Nucleus accumbens (tissue), 56 donors: ENCODE results near the gene PNCK.

Source experiments
- DNase-seq, 56 donors: peaks; one replicate each; lab custom pipeline; 2025; lab: John Stamatoyannopoulos, UW

Gene PNCK

DNA sequence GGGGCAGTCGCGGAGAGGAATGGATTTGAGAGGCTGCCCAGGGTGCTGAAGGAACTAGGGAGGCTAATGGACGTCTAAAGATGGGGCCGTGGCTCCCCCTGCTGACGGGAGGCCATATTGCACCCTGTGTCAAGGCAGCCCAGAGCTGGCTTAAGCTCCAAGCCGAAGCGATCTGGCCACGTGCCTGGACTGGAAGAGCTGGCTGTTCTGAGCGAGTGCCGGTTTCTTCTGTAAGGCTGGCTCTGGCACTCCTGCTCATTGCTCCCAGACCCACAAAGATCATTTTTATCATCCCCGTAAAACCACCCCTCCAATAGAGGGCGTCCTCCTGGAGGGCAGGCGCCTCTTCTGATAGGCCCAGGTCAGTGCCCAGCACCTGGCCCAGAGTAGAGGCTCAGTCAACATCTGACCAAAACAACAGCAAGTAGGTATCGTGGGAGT lies 5.6 kb downstream of the PNCK start:
- DNase-seq, result peak in 52 of 56 donors; percentile 24 to 94 (median 74)

DNA sequence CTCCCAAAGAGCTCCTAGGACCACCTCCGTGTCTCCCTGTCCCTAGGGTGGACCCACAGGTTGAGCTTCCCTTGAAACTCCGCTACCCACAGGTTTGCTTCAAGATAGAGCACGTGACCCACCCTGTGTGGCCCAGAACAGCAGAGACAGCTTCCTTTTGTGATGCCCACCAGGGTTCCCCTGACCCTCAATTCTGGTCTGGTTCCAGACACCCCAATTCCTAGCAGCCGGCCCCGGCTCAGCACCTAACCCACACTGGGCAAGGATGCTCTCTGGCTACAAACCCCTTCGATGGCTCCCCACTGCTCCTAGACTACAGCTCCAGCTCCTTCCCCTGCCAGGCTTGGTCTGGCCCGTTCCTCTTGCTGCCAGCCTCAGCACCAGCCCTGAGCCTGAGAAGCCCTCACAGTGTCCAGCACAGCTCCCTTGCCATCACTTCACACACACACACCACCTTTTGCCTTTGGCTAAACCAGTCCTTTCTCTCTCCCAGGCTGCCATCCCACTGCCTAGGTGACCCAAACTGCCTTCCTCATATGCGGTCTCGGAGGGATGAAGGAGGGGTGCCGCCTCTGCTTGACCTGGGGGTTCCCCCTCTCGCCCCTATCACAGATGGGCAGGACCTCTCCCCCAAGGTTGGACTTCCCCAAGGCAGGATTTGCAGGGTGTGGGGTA lies 6.2 kb downstream of the PNCK start:
- DNase-seq, result no peak

DNA sequence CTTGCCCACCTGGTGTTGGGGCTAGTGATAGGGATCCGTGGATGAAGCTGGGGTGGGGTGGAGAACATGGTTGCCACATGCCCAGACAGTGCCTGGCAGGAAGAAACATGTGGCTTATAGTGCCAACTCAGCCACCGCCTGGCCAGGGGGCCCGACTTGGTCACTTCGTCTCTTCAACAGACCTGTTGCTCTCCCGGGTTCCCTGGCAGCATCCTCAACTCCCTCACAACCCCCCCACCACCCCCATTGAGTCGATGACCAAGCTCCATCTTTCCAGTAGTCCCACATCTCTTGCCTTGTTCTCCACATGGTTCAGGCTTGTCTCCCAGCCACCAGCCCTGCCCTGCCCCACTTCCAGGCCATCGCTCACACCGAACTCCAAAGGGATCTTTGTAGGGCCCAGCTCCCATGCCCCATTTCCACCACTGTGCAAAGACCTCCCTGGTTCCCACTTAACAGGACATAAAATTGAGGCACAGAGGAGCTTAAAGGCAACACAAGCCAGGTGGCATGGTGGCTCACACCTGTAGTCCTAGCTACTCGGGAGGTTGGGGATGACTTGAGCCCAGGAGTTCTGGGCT lies 7.8 kb downstream of the PNCK start:
- DNase-seq, result no peak

DNA sequence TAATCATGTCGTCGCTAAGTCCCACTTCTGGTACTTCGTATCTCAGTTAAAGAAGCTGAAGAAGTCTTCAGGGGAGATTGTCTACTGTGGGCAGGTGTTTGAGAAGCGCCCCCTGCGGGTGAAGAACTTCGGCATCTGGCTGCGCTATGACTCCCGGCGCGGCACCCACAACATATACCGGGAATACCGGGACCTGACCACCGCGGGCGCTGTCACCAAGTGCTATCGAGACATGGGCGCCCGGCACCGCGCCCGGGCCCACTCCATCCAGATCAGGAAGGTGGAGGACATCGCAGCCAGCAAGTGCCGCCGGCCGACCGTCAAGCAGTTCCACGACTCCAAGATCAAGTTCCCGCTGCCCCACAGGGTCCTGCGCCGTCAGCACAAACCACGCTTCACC lies 11.3 kb downstream of the PNCK start:
- peak in 4 of 56 donors; percentile 13 to 43 (median 34) for DNase-seq

DNA sequence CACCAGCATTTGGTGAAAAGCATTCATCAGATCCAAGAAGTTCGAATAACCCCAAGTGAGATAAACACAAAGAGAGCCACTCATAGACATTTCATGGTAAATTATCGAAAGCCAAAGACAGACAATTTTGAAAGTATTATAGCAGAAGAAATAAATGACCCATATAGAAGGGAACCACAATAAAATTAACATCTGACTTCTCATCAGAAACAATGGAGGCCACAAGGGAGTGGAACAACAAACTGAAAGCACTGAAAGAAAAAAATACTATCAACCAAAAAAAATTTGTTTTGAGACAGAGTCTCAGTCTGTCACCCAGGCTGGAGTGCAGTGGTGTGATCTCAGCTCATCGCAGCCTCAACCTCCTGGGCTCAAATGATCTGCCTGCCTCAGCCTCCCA lies 14.3 kb downstream of the PNCK start:
- DNase-seq, result no peak

DNA sequence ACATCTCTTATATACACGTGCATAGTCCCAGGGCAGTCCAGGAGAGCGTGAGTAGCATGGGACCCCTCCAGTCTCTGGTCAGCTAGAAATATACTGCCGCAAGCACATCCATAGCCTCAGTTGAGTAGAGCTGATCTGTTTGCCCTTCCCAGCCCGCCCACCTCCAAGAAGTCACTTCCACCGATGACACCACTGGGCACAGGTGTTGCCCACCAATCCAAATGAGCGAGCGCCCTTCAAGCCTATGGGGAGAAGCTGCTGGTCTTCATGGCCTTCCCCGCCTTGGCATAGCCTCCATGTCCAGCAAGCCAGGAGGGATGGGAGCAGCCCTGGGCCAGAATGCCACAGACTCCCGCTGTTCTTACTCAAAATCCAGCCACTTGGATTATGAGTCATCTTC lies 16.5 kb downstream of the PNCK start:
- DNase-seq, result no peak

DNA sequence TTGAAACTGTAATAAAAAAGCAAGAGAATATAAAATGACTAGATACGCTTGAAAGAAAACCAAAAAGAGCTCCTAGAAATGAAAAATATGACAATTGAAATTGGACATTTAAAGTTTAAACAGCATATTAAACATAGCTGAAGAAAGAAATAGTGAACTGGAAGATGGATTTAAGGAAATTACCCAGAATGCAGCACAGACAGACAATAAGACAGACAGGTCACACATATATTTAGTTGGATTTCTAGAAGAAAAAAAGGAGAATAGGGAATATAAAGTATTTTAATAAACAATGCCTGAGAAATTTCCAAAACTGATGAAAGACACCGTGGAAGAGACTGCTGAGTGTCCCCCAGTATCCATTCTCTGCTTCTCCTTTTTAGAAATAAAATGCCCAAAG lies 20.1 kb downstream of the PNCK start:
- DNase-seq, result no peak

DNA sequence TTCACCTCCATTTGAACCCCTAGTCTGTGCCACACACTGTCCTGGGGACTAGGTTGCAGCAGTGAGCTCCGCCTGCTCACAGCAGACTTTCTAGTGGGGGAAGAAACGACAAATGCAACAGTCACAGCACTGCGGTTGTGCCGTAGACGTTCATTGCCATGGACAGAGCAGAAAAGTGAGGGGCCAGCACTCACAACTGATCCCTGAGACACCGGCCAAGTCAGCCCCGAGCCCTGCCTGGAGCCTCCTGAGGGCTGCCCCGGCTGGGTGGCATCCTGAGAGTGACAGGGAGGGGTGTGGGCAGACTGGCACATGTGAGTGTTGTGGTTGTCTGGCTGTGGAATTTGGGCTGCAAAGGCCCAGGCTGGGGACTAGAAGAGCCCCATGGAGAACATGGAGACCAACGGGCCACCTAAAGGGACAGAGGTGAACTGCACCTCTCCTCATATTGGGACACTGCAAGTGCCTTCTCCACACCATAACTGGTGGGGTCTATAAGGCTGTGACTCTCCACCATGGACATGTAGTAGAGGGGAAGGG lies 22.0 kb downstream of the PNCK start:
- DNase-seq, result no peak

DNA sequence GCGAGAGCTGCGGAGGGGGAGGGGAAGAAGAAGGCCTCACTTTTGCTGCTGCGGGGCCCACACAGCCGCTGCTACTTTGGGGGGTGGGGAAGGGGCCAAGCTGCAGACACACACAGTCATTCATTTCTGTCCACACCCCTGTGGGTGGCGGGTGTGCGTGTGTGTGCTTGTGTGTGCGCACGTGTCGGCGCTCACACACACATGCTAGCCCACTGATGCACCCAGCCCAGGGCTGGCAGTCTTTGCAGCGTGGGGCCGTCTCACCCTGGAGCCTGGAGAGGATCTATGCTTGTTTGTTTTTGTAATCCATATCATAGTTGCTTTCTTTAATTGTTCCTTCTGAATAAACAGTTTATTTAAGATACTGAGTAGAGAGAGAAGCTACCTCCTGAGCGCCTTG lies 22.7 kb downstream of the PNCK start:
- no peak for DNase-seq

DNA sequence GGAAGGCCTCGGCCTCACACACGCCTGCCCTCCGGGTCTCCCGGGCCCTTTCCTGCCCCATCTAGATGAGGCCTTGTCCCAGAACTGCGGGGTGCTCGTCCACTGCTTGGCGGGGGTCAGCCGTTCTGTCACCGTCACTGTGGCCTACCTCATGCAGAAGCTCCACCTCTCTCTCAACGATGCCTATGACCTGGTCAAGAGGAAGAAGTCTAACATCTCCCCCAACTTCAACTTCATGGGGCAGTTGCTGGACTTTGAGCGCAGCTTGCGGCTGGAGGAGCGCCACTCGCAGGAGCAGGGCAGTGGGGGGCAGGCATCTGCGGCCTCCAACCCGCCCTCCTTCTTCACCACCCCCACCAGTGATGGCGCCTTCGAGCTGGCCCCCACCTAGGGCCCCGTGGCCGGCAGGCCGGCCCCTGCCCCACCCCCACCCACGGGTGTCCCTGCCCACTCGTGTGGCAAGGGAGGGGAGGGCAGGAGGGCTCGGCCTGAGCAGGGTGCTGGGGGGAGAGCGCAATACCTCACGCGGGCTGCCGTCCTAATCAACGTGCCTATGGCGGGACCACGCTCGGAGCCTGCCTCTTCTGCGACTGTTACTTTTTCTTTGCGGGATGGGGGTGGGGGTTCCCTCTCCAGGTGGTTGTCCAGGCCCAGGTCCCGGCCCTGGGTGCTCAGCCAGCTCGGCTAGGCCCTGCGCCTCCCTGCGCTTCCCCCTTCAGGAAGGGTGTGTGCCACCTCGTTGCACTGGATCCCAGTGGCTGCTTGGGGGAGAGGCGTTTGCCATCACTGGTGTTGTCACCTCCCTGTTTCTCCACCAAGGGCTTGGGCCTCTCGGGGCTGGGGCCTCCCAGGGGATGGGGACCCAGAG lies 23.5 kb downstream of the PNCK start:
- no peak for DNase-seq

DNA sequence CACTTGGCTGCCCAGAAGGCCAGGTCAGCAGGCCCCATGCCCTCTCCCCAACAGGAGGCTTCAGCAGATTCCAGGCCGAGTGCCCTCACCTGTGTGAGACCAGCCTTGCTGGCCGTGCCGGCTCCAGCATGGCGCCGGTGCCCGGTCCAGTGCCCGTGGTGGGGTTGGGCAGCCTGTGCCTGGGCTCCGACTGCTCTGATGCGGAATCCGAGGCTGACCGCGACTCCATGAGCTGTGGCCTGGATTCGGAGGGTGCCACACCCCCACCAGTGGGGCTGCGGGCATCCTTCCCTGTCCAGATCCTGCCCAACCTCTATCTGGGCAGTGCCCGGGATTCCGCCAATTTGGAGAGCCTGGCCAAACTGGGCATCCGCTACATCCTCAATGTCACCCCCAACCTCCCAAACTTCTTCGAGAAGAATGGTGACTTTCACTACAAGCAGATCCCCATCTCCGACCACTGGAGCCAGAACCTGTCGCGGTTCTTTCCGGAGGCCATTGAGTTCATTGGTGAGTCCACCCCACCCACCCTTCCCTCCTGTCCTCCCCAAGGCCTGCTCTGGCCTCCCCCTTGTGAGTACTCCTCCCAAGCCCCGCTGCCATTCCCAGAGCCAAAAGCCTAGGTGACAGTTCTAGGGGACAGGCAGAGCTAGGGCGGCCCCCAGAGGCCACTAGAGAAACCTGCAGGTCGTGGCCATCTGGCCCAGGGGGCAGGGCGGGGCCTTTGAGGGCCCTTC lies 24.3 kb downstream of the PNCK start:
- no peak for DNase-seq

DNA sequence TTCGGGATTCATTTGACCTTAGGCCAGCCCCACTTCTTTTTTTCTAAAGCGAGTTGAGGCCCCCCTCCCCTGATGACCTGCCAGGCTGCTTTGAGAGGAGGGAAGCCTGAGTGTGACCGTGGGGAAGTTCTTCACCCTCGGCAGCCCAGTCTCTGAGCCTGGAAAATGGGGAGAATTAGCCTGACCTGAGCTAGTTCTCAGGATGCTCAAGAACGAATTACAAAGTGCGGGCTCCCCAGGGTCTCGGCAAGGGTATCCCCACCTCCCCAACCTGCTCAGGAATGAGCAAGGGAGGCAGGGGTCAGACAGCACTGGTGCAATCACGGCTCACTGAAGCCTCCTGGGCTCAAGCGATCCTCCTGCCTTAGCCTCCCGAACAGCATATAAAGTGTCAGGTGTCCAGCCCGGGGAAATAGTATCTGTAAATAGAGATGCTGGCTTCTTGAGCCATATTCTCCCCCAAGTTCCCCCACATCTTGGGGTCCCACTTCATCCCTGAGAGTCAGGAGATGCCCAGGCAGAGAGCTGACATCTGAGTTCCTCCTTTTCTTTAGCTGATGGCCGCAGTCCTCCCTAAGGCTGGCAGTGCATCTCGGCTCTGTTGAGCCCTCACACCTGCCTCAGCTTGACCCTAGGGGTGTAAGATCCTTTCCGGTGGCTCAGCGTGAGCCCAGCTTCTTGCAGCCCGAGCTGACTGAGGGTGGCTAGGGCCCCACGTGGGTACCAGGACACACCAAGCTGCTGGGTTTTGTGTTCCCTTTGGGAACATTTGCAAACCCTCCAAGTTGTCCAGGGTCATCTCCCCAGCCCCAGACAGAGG lies 25.0 kb downstream of the PNCK start:
- no peak for DNase-seq

DNA sequence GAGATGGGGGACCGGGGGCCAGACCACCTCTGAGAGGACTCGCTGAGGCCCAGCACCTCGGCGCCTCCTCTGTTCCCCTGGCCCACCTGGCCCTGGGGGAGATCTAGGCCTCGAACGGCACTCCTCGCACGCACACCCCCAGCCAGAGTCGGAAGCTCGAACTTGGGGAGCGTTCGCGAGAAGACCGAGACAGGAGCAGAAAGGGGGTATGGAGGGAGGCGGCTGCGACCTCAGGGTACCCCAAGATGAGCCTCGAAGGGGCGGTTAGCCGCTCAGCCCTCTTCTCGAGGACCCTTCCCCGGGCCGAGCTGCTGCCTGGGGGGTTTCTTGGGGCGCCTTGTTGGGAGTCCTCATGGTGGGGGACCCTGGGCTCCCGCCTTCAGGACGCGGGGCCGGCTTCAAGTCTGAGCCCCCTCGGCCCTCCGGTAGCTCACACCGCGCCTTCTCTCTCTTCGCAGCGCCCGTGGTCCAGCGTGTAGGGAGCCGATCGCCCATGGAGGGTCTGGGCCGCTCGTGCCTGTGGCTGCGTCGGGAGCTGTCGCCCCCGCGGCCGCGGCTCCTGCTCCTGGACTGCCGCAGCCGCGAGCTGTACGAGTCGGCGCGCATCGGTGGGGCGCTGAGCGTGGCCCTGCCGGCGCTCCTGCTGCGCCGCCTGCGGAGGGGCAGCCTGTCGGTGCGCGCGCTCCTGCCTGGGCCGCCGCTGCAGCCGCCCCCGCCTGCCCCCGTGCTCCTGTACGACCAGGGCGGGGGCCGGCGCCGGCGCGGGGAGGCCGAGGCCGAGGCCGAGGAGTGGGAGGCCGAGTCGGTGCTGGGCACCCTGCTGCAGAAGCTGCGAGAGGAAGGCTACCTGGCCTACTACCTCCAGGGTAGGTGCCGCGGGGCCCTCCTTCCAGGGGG lies 25.9 kb downstream of the PNCK start:
- no peak for DNase-seq

DNA sequence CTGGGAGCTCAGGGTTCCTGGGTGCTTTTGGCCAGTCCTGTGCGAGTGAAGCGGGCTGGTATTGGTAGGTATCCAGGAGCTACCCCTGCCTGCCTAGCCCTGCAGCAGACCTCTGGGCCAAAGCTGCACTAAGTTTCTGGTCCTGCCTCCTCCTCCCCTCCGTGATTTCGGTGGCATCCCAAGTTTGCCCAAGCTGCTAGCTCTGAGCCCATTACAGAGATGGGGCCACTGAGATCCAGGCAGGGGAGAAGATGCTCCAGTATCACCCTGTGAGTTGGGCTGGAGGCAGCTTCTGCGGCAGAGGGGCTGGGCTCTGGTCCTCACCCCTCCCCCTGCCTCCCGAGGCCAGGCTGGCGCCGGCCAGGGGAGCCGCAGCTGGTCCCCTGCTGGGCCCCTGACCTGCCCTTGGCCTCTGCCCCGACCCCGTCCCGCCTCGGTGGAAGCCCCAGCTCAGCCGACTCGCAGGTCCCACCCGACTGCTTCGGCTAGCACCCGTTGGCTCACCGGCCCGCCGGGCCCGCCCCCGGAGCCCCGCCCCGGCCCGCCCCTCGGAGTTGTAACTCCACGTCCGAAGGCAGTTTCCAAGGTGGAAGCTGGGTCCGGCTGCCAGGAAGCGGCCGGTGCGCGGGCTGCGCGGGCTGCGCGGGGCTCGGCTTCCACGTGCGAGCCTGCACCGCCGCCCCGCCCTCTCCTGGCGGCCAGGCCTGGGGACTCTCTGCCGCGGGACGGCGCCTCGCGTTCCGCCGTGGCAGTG lies 26.8 kb downstream of the PNCK start, which contains the start of gene DUSP9:
Gene DUSP9 (plus strand): TSS at position 584 of the 754 bp plus-strand sequence. CDS start 751 bp downstream, outside the sequence.
- no peak for DNase-seq

DNA sequence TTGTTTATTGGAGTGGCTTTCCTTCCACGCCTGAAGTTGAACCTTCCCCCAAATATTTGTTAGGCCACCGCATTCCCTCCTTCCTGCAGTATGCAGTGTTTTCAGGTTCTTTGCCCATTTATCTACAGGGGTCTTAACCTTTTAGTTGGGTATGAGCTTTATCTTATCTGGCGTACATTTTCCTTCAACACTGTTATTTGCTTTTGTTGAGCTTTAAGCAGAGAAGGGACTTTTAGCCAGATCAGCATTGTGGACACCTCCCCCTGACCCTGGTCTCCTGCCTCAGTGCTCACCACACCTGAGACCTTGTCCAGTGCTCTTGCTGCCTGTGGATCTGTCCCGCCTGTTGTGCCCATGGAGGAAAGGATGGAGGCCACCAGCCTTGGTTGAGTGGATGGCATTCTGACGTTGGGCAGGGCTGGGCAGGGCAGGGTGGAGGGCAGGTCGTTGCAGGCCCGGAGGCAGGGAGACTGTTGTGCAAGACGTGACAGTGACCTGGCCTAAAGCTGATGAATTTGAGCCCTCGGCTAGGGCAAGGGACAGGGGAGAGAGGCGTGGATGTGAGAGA lies 27.6 kb downstream of the PNCK start:
- no peak for DNase-seq

DNA sequence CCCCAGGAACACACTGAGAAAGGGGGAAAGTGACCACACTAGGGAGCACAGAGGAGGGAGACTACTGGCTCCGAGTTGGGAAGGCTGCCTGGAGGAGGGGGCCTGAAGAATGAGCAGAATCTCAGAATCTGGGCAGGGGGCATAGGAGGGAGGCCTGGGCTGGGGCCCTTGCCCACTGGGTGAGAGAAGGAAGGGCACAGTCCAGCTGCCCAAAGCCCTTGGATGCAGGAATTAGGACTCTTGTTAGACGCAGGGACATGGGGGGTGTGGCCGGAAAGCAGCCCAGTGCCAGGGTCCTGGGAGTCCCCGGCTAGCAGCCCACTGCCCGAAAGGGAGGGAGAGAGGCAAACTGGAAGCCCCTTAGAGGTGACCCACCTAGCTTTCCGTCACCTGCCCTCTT lies 28.5 kb downstream of the PNCK start:
- DNase-seq, result no peak

DNA sequence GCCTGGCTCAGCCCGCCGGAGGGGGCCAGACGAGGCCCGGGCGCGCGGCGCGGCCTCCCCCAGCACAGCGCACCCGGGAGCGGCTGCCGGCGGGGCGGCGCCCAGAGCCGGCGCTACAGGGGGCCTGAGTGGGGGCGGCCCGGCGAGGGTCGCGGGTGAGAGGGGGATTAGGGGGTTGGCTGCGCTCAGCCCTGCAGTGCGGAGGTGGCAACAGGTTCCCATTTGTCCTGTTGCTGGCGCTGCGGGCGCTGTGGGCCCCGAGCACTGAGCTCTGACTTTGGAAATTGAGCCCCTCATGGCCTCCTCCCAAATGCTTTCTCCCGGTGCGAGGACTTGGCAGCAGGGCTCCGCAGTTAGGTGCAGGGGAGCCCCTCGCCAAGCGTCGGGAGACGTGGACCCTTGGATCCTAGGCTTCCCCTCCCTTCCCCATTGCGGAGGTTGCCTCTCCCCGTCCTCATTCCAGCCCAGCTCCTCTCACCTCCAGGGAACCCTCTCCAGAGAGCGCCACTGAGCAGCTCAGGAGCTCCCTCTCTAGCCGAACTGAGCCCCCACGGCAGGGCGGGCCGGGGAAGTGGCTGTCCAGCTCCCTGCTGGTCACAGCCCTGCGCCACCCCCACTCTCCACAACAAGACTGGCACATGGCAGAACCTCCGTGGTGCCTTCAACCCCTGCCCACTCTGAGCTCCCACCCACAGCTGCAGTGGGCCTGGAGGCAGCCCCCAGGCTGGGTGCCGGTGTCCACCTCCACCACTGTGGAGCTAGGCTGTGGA lies 29.1 kb downstream of the PNCK start:
- DNase-seq, result no peak
